Measurements from ENCODE around the gene ATP5PF.
"Not testable (repeated sequence)": the region's sequence is repeated elsewhere in the genome, so short reads cannot be mapped to it uniquely, and the experiment has no call there.

The ATP5PF gene, protein sequence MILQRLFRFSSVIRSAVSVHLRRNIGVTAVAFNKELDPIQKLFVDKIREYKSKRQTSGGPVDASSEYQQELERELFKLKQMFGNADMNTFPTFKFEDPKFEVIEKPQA

DNA sequence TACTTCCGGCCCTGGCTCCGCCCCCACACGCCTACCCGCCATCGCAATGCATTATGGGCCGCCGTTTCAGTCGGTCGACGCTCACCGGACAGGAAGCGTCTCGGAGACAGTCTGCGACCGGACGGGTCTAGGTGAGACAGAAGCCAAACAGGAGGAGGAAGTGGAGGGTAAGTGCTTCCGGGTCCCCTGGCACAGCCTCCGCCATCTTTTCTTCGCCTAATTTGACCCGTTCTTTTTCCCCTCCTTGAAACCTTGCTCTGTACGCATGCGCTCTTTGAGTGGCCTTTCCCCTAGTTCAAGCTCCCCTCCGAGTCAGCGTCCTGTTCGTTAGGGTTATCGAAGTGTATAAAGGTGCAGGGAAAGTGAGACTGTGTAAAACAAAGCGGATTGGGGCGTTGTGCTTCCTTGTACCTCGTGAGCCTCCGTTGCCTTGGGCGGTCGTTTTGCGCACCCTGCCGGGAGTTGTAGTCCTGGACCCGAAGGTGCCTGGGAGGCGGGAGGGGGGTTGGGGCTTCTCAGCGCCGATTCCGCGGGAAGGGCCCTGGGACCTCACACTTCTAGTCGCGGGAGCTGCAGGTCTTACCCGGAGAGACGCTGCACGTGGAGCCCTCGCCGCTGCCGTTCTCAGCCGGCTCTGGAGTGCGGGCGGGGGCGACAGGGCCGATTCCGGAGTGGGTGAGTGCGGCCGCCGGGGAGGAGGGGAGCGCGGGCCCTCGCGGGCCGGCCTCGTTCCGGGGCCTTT is at the start of gene ATP5PF, which contains the start of gene GABPA:
ATP5PF (minus strand) TSS at position 1 of the 742 bp plus-strand sequence. CDS start 5,110 bp downstream, outside the sequence.
GABPA (plus strand) TSS at position 69 of the 742 bp plus-strand sequence. CDS start 6,627 bp downstream, outside the sequence.
- no peaks in the 10 kb centered on the region for H3K27me3 ChIP-seq (ENCODE audit: control insufficient read depth, low read length)

DNA sequence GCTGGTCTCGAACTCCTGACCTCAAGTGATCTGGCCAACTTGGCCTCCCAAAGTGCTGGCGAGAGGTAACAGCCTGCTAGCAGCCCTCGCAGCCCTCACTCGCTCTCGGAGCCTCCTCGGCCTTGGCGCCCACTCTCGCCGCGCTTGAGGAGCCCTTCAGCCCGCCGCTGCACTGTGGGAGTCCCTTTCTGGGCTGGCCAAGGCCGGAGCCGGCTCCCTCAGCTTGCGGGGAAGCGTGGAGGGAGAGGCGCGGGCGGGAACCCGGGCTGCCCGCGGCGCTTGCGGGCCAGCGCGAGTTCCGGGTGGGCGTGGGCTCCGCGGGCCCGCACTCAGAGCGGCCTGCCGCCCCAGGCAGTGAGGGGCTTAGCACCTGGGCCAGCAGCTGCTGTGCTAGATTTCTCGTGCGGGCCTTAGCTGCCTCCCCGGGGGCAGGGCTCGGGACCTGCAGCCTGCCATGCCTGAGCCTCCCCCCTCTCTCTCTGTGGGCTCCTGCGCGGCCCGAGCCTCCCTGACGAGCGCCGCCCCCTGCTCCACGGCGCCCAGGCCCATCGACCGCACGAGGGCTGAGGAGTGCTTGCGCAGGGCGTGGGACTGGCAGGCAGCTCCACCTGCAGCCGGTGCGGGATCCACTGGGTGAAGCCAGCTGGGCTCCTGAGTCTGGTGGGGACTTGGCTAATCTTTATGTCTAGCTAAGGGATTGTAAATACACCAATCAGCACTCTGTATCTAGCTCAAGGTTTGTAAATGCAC is 43.6 kb upstream of the ATP5PF start:
- not testable (repeated sequence) for H3K4me3 ChIP-seq (ENCODE audit: low read length); H3K9me2 ChIP-seq (replicated peaks; ENCODE audit: control insufficient read depth, low read length); H3K36me3 ChIP-seq (ENCODE audit: control insufficient read depth, low read length); H3K27ac ChIP-seq (ENCODE audit: low read depth, low read length); H3K9me3 ChIP-seq (ENCODE audit: control insufficient read depth, insufficient read depth, low read length); H3F3A ChIP-seq (ENCODE audit: control insufficient read depth, insufficient read depth); H3K4me2 ChIP-seq (ENCODE audit: low read length); H3K27me3 ChIP-seq (ENCODE audit: control insufficient read depth, low read length); H3K4me1 ChIP-seq (ENCODE audit: control insufficient read depth, low read length); H4K20me1 ChIP-seq (ENCODE audit: control insufficient read depth, insufficient read depth, low read depth, low read length); H3K79me2 ChIP-seq (ENCODE audit: control insufficient read depth, low read length)

More for the DNA sequence above, at the start of gene ATP5PF, which contains the start of gene GABPA:
- Histone ChIP-seq H3K4me1 (ENCODE audit: control insufficient read depth, low read length) (peaks cover 56% of the 10 kb centered on the region), H3K9me3 (ENCODE audit: control insufficient read depth, insufficient read depth, low read length) (no peaks in the 10 kb centered on the region), H3F3A (ENCODE audit: control insufficient read depth, insufficient read depth) (peaks cover 6% of the 10 kb centered on the region; the same call in 1 of the 2 replicates), H3K9me2 (replicated peaks; ENCODE audit: control insufficient read depth, low read length) (no peaks in the 10 kb centered on the region), H3K27ac (ENCODE audit: low read depth, low read length) (peak within 1 kb of the TSS; percentile 95), H3K79me2 (ENCODE audit: control insufficient read depth, low read length) (peaks cover 93% of the 10 kb centered on the region), H3K4me2 (ENCODE audit: low read length) (peak within 1 kb of the TSS; percentile 84), H3K4me3 (ENCODE audit: low read length) (peak within 1 kb of the TSS; percentile 98), H3K36me3 (ENCODE audit: control insufficient read depth, low read length) (peaks cover 51% of the 10 kb centered on the region), H4K20me1 (ENCODE audit: control insufficient read depth, insufficient read depth, low read depth, low read length) (0 out of 2 replicates have a peak, but pooled peaks cover 9% of the 10 kb centered on the region)
- TF ChIP-seq EZH2phosphoT487 (IDR thresholded peaks at IDR 0.05; ENCODE audit: borderline replicate concordance, low read length) (no peak), CTCF (IDR thresholded peaks at IDR 0.05; ENCODE audit: low read depth, low read length, poor library complexity, severe bottlenecking) (no peak)

GRCh38 chr21:25776440-25776839 is 41.7 kb upstream of the ATP5PF start:
- Histone ChIP-seq H3F3A (ENCODE audit: control insufficient read depth, insufficient read depth) (peaks cover 7% of the 10 kb centered on the region; the same call in 1 of the 2 replicates), H3K79me2 (ENCODE audit: control insufficient read depth, low read length) (no peaks in the 10 kb centered on the region), H3K9me3 (ENCODE audit: control insufficient read depth, insufficient read depth, low read length) (0 out of 2 replicates have a peak, but pooled peaks cover 2% of the 10 kb centered on the region), H3K36me3 (ENCODE audit: control insufficient read depth, low read length) (no peaks in the 10 kb centered on the region), H3K4me1 (ENCODE audit: control insufficient read depth, low read length) (no peaks in the 10 kb centered on the region), H3K4me2 (ENCODE audit: low read length) (no peak overlapping the region), H3K27me3 (ENCODE audit: control insufficient read depth, low read length) (no peaks in the 10 kb centered on the region), H3K4me3 (ENCODE audit: low read length) (no peak overlapping the region), H3K9me2 (replicated peaks; ENCODE audit: control insufficient read depth, low read length) (no peaks in the 10 kb centered on the region), H3K27ac (ENCODE audit: low read depth, low read length) (no peak overlapping the region), H4K20me1 (ENCODE audit: control insufficient read depth, insufficient read depth, low read depth, low read length) (no peaks in the 10 kb centered on the region)
- TF ChIP-seq CTCF (IDR thresholded peaks at IDR 0.05; ENCODE audit: low read depth, low read length, poor library complexity, severe bottlenecking) (no peak), EZH2phosphoT487 (IDR thresholded peaks at IDR 0.05; ENCODE audit: borderline replicate concordance, low read length) (no peak)

Data from DOHH2 (cell line).